ENCODE results near the gene AGPAT4.

DNA sequence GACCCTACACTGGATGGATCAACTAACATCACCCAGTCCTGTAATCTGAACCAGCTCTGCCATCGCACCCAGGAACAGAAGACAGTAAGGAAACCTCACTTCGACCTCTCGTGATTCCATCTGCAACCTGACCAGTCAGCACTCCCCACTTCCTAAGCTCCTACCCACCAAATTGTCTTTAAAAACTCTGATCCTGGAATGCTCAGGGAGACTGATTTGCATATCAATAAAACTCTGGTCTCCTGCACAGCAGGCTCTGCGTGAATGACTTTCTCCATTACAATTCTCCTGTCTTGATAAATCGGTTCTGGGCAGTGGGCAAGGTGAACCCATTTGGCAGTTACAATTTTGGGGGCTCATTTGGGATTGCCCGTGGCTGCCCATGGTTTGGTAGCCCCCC is 18.3 kb upstream of the AGPAT4 start:
- TF ChIP-seq SIN3A (IDR thresholded peaks at IDR 0.05; ENCODE audit: borderline replicate concordance, low read depth, low read length) (no peak), FOXJ3 (CRISPR knock-in tag; IDR thresholded peaks at IDR 0.05) (no peak), POLR2AphosphoS5 (IDR thresholded peaks at IDR 0.05; ENCODE audit: low read depth, low read length) (no peak), CTCF (IDR thresholded peaks at IDR 0.05) (no peak), YY1 (IDR thresholded peaks at IDR 0.05; ENCODE audit: low read depth) (no peak), RFX5 (IDR thresholded peaks at IDR 0.05; ENCODE audit: low read length) (no peak), EZH2phosphoT487 (IDR thresholded peaks at IDR 0.05; ENCODE audit: borderline replicate concordance, low read depth) (no peak), ELF1 (IDR thresholded peaks at IDR 0.05) (no peak), RCOR1 (IDR thresholded peaks at IDR 0.05; ENCODE audit: low read length) (no peak), GABPA (IDR thresholded peaks at IDR 0.05; ENCODE audit: low read depth) (no peak), CHD2 (IDR thresholded peaks at IDR 0.05; ENCODE audit: low read length, partially characterized antibody) (no peak)
- TF ChIP-seq, protein P1, sequence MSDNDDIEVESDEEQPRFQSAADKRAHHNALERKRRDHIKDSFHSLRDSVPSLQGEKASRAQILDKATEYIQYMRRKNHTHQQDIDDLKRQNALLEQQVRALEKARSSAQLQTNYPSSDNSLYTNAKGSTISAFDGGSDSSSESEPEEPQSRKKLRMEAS (IDR thresholded peaks at IDR 0.05; ENCODE audit: low read depth), result no peak
